ENCODE results near the gene ZSCAN4.

ZSCAN4 gene, protein sequence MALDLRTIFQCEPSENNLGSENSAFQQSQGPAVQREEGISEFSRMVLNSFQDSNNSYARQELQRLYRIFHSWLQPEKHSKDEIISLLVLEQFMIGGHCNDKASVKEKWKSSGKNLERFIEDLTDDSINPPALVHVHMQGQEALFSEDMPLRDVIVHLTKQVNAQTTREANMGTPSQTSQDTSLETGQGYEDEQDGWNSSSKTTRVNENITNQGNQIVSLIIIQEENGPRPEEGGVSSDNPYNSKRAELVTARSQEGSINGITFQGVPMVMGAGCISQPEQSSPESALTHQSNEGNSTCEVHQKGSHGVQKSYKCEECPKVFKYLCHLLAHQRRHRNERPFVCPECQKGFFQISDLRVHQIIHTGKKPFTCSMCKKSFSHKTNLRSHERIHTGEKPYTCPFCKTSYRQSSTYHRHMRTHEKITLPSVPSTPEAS

DNA sequence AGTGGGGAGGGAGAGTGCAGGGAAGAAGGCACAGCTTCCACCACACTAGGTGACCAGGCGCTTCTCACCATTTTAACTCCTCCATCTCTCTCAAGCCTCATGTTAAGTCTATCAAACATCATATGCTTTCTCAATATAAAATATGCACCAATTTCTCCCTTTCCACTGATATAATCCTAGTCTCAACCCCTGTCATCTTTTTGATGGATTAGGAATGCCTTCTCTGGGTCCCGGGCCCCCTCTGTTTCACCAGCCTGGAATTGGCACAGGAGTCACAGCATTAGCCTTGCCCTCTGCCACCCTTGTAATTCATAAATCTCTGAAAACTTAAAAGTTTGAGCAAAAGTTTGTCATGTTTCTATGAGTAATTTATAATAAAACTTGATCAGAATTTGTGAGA, at the start of gene ZSCAN4:
Gene ZSCAN4, plus strand, starts transcription at position 301 of the 400 bp plus-strand sequence. CDS start 7,211 bp downstream, outside the sequence.
- no peak for DNase-seq

DNA sequence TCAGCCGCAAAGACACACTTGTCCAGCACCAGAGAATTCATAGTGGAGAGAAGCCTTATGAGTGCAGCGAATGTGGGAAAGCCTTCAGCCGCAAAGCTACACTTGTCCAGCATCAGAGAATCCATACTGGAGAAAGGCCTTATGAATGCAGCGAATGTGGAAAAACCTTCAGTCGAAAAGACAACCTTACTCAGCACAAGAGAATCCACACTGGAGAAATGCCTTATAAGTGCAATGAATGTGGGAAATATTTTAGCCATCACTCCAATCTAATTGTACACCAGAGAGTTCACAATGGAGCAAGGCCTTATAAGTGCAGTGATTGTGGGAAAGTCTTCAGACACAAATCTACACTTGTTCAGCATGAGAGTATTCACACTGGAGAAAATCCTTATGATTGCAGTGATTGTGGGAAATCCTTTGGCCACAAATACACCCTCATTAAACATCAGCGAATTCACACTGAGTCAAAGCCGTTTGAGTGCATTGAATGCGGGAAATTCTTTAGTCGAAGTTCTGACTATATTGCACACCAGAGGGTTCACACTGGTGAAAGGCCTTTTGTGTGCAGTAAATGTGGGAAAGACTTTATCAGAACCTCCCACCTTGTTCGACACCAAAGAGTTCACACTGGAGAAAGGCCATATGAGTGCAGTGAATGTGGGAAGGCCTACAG, 47.9 kb upstream of the ZSCAN4 start:
- DNase-seq: no peak

DNA sequence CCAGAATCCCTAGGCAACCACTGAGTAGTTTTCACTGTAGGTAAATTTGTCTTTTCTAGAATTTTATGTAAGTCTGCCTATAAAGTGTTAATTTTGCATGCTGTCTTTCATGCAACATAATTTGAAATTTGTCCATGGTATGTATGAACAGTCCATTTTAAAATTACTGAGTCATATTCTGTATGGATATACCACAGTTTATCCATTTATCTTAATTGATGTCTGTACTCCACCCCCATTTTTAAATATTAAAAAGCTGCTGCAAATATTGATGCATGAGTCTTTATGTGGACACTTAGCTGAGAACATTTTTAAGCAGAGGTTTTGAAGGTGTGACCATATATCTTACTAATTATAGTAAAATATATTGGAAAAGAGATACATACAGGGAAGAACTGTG, 45.6 kb upstream of the ZSCAN4 start:
- no peak for DNase-seq

DNA sequence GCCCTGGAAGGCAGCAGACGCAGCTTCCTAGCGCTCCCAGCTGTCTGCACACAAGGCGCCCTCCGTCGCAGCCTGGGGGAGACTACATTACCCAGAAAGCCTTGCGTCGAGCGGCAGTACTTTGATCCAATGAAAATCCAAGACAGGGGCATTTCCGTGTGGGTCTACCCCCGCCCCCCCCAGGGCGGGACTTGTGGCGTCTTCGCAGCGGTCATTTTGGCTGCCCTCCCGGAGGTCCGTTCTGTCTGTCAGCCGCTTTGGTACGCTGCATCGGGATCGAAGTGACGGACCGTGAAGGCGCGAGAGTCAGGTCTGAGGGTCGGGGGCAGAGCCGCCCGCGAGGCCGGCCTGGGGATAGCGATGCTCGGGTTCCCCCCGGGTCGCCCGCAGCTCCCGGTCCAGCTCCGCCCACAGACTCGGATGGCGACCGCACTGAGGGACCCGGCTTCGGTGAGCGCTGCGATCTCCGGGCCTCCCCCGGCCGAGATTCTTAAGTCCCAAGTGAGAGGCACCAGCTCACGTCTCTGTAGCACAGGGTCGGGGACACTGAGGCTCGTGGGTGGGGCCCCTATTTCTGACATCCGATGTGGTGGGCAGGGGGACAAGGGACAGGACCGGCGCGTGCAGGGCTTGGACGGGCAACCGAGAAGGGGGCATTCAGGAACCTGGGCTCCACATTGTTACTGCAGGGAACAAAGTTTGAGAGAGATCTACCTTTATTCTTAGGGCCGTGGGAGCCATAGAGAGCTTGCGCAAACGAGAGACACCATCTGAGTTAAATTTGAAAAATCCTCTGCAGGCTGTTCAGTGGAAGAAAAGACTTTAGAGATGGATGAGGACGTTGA, 35.5 kb upstream of the ZSCAN4 start, which contains the start of gene ZNF211:
Gene ZNF211, plus strand, starts transcription at position 182 of the 845 bp plus-strand sequence. Its CDS starts 179 bp downstream, at position 361.
- DNase-seq: peak; percentile 87

DNA sequence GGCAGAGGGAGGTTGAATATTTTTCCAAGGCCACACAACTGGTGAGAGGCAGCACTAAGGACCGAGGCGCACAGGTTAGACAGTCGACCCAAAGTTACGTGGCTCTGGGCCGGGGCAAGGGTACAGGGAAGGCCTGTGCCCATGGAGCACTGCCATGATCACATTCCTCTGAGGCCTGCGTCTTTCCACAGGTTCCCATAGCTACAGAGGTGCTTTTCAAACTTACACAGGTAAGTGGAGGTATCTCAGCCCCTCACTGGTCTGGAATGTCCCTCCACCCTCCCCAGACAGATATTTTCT, 35.0 kb upstream of the ZSCAN4 start:
- no peak for DNase-seq

DNA sequence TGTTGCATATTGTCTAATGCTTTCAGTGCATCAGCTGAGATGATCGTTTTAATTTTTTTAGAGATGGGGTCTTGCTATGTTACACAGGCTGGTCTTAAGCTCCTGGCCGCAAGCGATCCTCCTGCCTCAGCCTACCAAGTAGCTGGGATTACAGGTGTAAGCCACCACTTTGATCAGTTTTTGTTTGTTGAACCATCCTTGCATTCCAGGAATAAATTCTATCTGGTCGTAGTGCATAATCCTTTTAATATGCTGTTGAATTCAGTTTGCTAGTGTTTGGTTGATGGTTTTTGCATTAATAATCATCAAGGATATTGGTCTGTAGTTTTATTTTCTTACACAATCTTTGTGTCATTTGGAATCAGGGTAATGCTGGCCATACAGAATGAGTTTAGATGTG, 31.4 kb upstream of the ZSCAN4 start:
- no peak for DNase-seq

DNA sequence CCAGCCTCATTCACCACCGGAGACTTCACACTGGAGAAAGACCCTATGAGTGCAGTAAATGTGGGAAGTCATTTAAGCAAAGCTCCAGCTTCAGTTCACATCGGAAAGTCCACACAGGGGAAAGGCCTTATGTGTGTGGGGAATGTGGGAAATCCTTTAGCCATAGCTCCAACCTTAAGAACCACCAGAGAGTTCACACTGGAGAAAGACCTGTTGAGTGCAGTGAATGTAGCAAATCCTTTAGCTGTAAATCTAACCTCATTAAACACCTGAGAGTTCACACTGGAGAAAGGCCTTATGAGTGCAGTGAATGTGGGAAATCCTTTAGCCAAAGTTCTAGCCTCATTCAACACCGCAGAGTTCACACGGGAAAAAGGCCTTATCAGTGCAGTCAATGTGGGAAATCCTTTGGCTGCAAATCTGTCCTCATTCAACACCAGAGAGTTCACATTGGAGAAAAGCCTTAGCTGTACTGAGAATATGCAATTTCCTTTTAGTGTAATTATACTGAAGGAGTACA, 27.0 kb upstream of the ZSCAN4 start:
- no peak for DNase-seq

DNA sequence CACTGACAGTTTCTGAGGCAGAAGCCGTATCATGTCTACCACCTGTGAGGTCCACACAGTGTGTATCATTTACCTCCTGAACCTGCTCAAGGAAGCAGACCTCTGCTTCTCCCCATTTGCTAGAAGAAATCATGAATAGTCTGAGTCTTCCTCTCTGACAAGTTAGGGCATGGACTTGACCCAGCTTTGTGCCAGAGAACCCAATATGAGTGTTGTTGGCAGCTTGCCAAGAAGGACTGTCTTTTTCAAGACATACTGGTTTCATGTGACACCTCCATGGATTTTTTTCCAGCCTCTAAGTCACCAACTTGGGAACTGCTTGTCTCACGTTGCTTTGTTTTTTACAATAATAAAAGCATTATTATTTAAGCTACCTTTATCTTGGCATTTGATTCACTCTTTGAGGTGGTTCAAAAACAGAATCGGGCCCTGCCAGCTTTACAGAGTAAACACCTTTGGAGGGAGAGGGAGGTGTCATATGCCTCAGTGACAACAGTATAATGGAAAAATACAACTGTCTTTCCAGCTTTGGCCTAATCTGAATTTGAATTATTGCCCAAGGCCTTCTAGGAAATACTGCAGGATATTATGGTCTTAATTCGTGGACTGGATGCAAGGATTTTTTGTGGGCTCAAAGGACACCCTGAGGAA, 26.2 kb upstream of the ZSCAN4 start:
- DNase-seq: no peak

DNA sequence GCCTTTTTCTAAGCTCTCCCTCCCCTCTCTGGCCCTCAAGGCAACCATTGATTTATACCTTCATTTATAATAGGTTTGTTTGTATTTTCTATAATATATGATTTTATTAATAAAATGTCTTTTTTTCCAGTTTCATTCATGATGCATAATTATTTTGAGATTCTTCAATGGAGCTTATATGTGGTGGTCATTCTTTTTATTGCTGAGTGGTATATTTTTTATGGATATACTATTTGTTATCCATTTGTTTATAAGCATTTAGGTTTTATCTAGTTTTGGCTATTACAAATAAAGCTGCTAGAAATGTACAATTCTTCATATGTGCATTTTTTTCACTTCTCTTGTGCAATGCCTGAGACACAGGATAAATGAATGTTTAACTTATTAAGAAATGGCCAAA, 25.0 kb upstream of the ZSCAN4 start:
- no peak for DNase-seq

DNA sequence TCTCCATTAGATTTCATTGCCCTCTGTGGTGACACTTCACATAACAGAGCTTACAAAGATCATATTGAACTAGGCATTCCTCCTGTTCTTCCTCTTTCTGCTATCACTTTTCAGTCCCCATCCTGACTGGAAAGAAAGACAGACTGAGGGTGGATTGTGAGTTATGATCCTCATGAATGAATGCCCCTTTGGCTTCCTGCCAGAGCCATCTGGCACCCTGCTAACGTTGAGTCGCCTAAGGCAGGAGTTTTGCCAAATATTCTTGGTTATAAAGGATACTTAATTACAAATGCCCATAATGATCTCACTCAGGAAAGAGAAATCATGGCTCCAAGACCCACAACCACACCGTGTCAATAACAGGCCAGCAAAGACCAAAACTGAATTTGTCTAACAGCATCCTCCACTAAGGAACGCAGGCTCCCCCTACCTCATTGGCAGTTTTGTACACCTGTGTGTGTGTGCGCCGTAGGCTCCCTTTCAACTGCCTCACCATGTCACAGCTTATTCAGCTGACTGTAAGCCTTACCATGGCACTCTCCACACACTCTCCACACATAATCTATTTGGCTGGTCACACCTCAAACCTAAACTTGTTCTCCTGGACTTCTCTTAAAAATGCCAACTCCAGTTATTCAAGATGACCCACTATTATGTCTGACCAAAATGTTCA, 20.3 kb upstream of the ZSCAN4 start:
- DNase-seq: no peak

DNA sequence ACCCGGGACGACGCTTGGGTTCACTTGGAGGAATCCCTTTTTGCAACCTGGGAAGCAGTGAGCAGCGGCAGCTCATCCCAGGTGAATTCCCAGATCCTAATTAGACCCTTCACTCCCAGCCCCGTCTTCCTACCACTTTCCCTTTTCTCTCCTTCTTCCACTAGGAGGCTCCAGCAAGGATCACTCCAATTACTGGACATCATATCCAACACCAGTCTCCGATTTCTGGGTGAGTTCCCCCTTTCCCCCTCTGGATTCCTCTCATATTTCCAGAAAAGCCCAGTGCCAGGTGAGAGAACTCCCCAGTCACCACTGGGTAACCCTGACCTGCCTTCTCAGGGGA, 17.1 kb upstream of the ZSCAN4 start:
- no peak for DNase-seq

DNA sequence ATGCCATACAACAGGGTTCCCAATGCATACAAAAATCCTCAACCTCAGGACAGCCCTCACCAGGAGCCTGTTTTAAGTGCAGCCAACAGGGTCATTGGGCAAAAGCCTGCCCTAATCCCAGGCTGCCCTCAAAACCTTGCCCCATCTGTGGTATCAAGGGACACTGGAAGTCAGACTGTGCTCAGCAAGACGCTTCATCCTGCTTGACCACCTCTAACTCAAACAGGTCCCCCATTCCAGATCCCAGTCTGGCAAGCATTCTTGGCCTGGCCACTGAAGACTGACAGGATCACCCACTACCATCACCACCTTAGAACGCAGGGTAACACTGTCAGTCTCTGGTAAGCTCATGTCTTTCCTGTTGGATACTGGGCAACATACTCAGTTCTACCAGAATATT, 15.0 kb upstream of the ZSCAN4 start:
- DNase-seq: no peak

DNA sequence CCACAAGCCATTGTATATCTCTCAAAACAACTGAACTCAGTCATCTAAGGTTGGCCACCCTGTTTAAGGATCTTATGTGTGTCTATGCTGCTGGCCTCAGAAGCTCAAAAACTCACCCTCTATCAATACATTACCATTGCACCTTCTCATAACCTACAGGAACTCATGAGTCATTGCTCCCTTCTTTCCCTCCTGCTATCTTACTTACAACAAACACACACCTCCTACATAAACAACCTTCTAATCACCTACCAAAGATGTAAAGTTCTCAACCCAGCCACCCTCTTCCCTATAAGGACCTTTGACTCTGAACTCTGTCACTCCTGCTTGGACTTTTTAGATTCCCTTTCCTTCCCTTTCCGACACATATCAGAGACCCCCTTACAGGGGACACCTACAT, 13.3 kb upstream of the ZSCAN4 start:
- DNase-seq: no peak

DNA sequence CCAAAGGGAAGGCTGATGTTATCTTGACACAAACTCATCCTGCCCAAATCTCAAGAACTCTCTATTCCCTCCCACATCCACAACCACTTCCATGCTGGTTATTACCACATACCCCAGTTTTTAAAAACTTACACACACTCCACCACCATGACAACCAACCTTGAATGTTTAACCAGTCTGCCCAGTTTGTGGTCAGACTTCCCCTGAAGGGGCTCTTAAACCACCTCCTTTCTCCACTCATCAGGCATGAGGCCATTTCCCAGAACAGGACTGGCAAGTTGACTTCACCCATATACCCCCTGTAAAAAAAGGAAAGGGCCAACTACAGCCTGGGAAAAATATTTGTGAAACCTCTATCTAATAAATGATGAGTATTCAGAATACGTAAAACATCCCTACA, 12.4 kb upstream of the ZSCAN4 start:
- DNase-seq: no peak

DNA sequence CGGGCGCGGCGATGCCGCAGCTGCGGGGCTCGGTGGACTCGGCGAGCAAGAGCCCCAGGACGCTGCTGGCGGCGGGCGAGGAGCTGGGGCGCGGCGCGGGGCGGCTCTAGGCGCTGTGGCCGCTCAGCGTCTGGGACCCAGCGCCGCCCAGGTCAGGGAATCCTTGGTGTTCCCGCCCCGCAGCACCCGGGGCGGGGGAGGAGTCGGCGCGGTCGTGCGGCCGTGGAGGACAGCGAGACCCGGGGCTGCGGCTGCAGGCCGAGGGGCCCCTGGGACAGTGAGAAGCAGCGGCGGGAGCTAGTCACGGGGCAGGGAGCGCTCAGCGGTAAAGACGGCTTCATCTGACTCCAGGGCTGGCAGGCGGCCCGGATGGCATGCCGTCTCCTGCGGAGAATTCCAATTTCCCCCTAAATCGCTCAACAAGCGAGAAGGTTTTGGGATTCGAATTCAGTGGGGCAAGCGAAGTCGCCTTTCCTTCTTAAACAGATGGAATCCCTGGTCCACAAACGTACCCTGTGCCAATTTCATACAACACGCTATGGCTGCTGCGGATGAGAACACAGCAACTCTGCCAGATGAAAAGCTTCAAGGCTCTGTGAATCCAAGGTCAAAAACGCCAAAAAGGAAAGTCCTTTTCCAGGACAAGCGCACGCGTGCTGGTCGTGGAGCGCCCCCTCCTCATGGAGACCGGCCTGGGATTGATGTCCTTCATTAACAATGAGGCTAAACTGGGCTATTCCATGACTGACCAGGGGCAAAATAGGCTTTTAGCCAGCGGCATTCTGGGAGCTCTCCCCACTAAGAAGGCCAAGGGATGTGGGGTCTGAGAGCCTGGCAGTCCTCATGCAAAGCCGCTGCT, 4.2 kb upstream of the ZSCAN4 start:
- DNase-seq: no peak

DNA sequence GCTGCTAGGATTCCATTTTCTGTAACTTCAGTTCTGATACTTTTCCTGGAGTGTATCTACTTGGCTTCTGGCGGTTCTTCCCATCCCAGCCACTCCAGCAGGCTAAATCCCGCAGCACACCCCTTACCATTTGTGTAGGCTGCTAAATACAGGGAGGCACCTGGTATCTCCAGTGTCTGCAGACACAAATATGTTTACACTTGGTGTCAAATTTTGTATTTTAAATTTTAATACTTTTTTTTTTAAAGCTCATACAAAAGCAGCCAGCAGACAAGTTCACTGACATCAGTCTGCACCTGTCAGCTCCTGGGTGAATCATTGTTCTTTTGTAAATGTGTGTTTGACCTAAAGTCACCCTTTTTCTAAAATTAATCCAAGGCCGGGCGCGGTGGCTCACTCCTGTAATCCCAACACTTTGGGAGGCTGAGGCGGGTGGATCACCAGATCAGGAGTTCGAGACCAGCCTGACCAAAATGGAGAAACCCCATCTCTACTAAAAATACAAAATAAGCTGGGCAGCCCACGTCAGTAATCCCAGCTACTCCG, 3.4 kb upstream of the ZSCAN4 start:
- DNase-seq: no peak

DNA sequence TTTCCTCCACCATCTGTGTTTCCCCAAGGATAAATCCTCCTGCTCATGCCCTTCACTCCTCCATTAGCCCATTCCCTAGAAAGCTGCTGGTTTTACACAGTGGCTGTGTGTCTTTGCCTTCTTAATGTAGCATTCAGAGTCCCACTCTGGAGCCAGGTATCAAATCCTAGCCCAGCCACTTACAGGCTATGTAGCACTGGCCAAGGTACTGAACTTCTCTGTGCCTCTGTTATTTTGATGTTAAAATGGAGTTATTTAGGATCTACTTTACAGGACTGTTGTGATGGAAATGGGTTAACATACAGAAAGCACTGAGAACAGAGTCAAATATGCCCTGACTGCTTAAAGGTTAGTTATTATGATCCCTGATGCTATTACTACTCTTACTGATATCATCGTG, 1.5 kb upstream of the ZSCAN4 start:
- DNase-seq: no peak

DNA sequence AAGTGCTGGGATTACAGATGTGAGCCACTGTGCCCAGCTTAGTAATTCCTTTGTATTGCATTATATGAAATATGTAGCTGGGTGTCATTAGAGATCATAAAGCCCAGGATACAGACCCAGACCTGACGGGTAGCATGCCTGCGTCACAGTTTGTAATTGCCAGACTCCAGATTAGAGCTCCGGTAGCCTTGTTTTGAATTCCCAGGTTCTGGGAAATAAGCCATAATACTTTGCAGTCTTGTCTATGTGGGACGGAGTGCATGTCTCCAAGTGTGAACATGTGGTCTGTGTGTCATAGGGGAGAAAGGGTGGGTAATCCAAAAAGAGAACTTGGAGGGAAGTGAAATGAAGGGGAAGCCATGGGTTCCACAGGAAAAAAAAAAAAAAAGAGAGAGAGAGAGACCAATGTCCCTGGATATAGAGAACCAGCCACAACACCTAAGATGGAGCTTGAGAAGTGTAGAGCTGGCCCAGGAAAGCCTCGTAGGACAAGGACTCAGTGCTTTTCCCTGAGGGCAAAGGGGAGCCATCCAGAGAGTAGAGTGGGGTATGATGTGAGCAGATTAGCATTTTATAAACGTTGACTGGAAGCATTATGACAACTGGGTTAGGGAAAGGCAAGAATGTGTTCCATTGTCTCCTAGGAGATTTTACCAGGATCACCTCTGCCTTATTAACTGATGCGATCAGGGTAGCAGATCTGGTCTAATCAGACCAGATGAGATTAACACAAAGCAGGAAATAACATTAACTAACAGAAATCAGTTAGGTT, 2.6 kb downstream of the ZSCAN4 start:
- no peak for DNase-seq

DNA sequence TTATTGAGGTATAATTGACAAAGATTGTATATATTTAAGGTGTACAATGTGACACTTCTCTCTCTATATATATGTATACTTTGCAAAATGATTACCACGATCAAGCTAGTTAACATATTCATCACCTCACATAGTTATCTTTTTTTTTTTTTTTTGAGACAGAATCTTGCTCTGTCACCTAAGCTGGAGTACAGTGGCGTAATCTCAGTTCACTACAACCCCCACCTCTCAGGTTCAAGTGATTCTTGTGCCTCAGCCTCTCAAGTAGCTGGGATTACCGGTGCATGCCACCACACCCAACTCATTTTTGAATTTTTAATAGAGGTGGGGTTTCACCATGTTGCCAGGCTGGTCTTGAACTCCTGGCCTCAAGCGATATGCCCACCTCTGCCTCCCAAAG, 3.7 kb downstream of the ZSCAN4 start:
- DNase-seq: no peak

DNA sequence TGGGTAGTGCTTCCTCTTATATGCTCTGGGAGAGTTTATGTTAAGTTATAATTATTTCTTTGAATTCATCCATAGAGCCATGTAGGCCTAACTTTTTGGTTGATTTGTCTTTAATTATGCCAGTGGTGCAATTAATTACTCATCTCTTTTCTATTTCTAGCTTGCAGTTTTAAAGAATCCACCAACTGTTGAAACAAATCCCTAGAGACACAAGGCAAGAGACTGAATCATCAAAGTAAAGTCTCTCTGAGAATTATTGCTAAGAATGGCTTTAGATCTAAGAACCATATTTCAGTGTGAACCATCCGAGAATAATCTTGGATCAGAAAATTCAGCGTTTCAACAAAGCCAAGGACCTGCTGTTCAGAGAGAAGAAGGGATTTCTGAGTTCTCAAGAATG, 7.1 kb downstream of the ZSCAN4 start:
- no peak for DNase-seq

Data from stimulated activated CD8-positive, alpha-beta memory T cell treated with anti-CD3 and anti-CD28 coated beads, Interleukin-4, amount 100 ng/mL, for 48 hours (primary cell).